ENCODE results near the gene RAB38. TPM values are rescaled to one million over a fixed set of nuclear protein-coding genes. Genes with fewer than 3 reads are reported as not detected.

The RAB38 gene
- total RNA-seq, 1 experiment from 2014 or later: 18.7 TPM

DNA sequence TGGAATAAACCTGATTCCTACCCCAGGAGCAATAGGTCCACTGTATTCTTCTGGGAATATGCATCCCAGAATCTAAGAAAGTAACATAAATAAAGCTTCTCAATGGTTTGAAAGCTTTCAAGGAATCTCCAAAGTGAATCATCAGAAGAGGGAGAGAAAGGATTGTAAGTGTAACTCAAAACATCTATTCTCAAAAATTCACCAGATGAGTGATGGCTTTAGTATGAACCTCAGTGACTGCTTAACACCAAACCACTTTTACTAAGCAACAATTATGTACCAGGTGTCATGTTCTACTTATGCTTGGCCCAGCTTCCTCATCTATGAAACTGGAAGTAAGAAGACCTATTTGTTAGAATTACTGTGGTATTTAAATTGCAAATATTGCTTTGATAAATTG, 7.4 kb downstream of the RAB38 start:
- DNase-seq: no peak
- no peaks in the 10 kb centered on the region for H3K9me3 Mint-ChIP-seq
- no peak overlapping the region for H3K18ac ChIP-seq (ENCODE audit: insufficient read length, low read depth, low read length)

More for the DNA sequence above, 7.4 kb downstream of the RAB38 start:
- Histone ChIP-seq H3K56ac (ENCODE audit: insufficient read length, low read depth, low read length) (no peak overlapping the region), H3K4me1 (ENCODE audit: insufficient read depth, low read length) (no peaks in the 10 kb centered on the region), H3K23ac (ENCODE audit: insufficient read length, low read depth, low read length) (no peak overlapping the region), H3K23me2 (ENCODE audit: insufficient read length, low read depth, low read length, poor library complexity, severe bottlenecking) (no peaks in the 10 kb centered on the region), H2AK5ac (ENCODE audit: insufficient read length, low read length) (no peak overlapping the region), H3K4me2 (ENCODE audit: insufficient read depth, insufficient read length, low read length) (no peak overlapping the region), H2AFZ (ENCODE audit: low read length) (no peak overlapping the region), H4K20me1 (ENCODE audit: control insufficient read depth, insufficient read depth, insufficient read length) (no peaks in the 10 kb centered on the region), H2BK5ac (ENCODE audit: insufficient read length, low read length) (no peak overlapping the region), H2BK120ac (ENCODE audit: low read depth, low read length, poor library complexity, severe bottlenecking) (no peak overlapping the region), H3K27me3 (ENCODE audit: insufficient read depth, low read length) (no peaks in the 10 kb centered on the region), H4K8ac (replicated peaks; ENCODE audit: insufficient read length, low read depth, low read length) (no peak overlapping the region), H2BK12ac (ENCODE audit: insufficient read length, low read depth, low read length) (no peak overlapping the region), H3K27ac (ENCODE audit: insufficient read length, low read depth, low read length) (no peak overlapping the region), H3T11ph (ENCODE audit: low read length) (no peak overlapping the region), H3K79me1 (ENCODE audit: insufficient read depth, low read depth, low read length, poor library complexity, severe bottlenecking) (no peaks in the 10 kb centered on the region), H4K5ac (ENCODE audit: insufficient read length, low read depth, low read length) (no peak overlapping the region), H2BK20ac (ENCODE audit: low read depth, low read length, poor library complexity, severe bottlenecking) (no peak overlapping the region), H3K9ac (ENCODE audit: extremely low read depth, insufficient read length, low read length) (no peak overlapping the region), H3K4ac (ENCODE audit: low read depth, low read length) (no peak overlapping the region), H4K91ac (ENCODE audit: insufficient read length, low read depth, low read length) (no peak overlapping the region), H3K14ac (ENCODE audit: insufficient read depth, low read length) (no peak overlapping the region), H3K9me3 (ENCODE audit: control insufficient read depth, low read depth, low read length) (no peaks in the 10 kb centered on the region), H2BK15ac (ENCODE audit: low read depth, low read length) (no peak overlapping the region), H3K79me2 (ENCODE audit: insufficient read depth, low read length) (no peaks in the 10 kb centered on the region)
- no peaks in the 10 kb centered on the region for H3K27me3 Mint-ChIP-seq (ENCODE audit: low read depth)
- H3K36me3 Mint-ChIP-seq (ENCODE audit: insufficient read depth in 1 of 3, low read depth in 3 of 3): peaks cover 0 to 6% (median 4%) of the 10 kb centered on the region in 3 experiments; a peak in 3 of 7 replicates
- H3K27ac Mint-ChIP-seq: no peak overlapping the region
- TF ChIP-seq, protein P1, sequence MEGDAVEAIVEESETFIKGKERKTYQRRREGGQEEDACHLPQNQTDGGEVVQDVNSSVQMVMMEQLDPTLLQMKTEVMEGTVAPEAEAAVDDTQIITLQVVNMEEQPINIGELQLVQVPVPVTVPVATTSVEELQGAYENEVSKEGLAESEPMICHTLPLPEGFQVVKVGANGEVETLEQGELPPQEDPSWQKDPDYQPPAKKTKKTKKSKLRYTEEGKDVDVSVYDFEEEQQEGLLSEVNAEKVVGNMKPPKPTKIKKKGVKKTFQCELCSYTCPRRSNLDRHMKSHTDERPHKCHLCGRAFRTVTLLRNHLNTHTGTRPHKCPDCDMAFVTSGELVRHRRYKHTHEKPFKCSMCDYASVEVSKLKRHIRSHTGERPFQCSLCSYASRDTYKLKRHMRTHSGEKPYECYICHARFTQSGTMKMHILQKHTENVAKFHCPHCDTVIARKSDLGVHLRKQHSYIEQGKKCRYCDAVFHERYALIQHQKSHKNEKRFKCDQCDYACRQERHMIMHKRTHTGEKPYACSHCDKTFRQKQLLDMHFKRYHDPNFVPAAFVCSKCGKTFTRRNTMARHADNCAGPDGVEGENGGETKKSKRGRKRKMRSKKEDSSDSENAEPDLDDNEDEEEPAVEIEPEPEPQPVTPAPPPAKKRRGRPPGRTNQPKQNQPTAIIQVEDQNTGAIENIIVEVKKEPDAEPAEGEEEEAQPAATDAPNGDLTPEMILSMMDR (conservative IDR thresholded peaks at IDR 0.05): no peak
- H3K4me3 Mint-ChIP-seq: no peak overlapping the region
- H3K4me1 Mint-ChIP-seq: no peaks in the 10 kb centered on the region

Measured in H9 (cell line).